NCI-H345 (cell line): ENCODE measurements around the gene NLRX1.
A peak's percentile ranks its signal among the peaks of the same experiment; 100 is the strongest.
"Not testable (repeated sequence)": the region's sequence is repeated elsewhere in the genome, so short reads cannot be mapped to it uniquely, and the experiment has no call there.

Experiments used
- DNase-seq: peaks from one replicate; lab custom pipeline; 2025; lab: John Stamatoyannopoulos, UW

NLRX1 gene

GRCh38 chr11:119209186-119209585 is 40.7 kb downstream of the NLRX1 start:
- DNase-seq, result no peak

- DNase-seq, result no peak
These were observed 41.5 kb downstream of the NLRX1 start for GRCh38 chr11:119210050-119210449.

- no peak for DNase-seq
These were observed 49.8 kb downstream of the NLRX1 start for GRCh38 chr11:119218141-119218878.

GRCh38 chr11:119222308-119222707 is 53.8 kb downstream of the NLRX1 start:
- DNase-seq, result peak; percentile 56

- DNase-seq, result no peak
These were observed 54.4 kb downstream of the NLRX1 start for GRCh38 chr11:119222891-119223290.

- no peak for DNase-seq
These were observed 55.3 kb downstream of the NLRX1 start for GRCh38 chr11:119223856-119224255.

- DNase-seq, result not testable (repeated sequence)
These were observed 60.2 kb downstream of the NLRX1 start for GRCh38 chr11:119228535-119229287.

GRCh38 chr11:119229288-119229672 is 60.8 kb downstream of the NLRX1 start:
- DNase-seq, result no peak

- DNase-seq, result no peak
These were observed 61.2 kb downstream of the NLRX1 start for GRCh38 chr11:119229741-119230140.
